Osteocyte (in vitro differentiated cells): ENCODE results near the gene CFL1. TPM values are rescaled to one million over a fixed set of nuclear protein-coding genes. Genes with fewer than 3 reads are reported as not detected.

ENCODE experiments used
- DNase-seq: peaks from one replicate; pipeline ENCODE4 v3.0.0; 2021; ENCODE audit warnings: mixed read lengths; ENCODE audit not compliant: unreplicated experiment; ENCODE audit errors: extremely low spot score
- H3K27ac Mint-ChIP-seq: one replicate; pipeline ENCODE4 v1.8.0; 2021; ENCODE audit warnings: mild to moderate bottlenecking, mixed read lengths; ENCODE audit not compliant: unreplicated experiment
- H3K27me3 Mint-ChIP-seq: one replicate; pipeline ENCODE4 v1.8.0; 2021; ENCODE audit warnings: mixed read lengths; ENCODE audit not compliant: unreplicated experiment
- H3K36me3 Mint-ChIP-seq: one replicate; pipeline ENCODE4 v1.8.0; 2021; ENCODE audit warnings: mixed read lengths; ENCODE audit not compliant: unreplicated experiment
- H3K4me1 Mint-ChIP-seq: one replicate; pipeline ENCODE4 v1.8.0; 2021; ENCODE audit warnings: mixed read lengths; ENCODE audit not compliant: unreplicated experiment
- H3K4me3 Mint-ChIP-seq: one replicate; pipeline ENCODE4 v1.8.0; 2021; ENCODE audit warnings: mild to moderate bottlenecking, moderate library complexity, mixed read lengths; ENCODE audit not compliant: unreplicated experiment
- H3K9me3 Mint-ChIP-seq: one replicate; pipeline ENCODE4 v1.8.0; 2021; ENCODE audit warnings: mixed read lengths; ENCODE audit not compliant: unreplicated experiment
- total RNA-seq: library from RNA; stranded (reverse); gene quantifications from 2 replicates; pipeline ENCODE4 v1.2.1, GENCODE V29; 2021
- TF ChIP-seq, protein P1 (sequence below): fragments of 200-600 bp; sonication (generic); IDR thresholded peaks from 2 replicates; pipeline ENCODE4 v1.5.0; 2021; ENCODE audit warnings: antibody characterized with exemption, mild to moderate bottlenecking, moderate library complexity

Gene CFL1
- total RNA-seq, 1 donor from 2014 or later = 946 TPM

DNA sequence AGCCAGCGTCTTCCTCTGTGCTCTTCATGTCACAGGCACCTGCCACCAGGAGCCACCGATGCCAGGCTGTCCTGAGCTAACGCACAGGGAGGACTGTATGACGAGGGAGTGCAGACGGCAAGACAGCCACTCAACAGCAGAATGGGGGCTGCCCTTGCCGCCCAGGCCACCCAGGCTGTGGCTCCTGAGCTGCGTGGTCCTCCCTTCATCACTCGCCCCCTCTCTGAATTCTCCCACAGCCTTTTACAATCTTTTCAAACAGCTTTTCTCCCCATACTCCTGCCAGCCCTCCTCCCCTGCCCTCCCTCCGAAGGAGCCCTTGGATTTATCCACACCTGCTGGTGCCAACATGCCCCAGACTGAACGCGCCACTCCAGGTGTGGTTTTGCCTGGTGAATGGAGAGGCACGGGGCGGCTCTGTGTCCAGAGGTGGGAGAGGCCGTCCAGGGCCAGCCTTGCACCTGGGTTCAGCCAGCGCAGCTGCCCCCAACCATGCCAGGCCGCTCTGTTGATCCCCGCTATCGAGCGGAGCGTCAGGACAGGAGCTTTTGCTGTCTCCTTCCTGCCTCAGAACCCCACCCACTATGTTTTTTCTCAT is 49.1 kb downstream of the CFL1 start:
- no peak for DNase-seq
- Mint-ChIP-seq H3K36me3 (no peaks in the 10 kb centered on the region), H3K4me3 (no peak overlapping the region), H3K27me3 (peaks cover 21% of the 10 kb centered on the region), H3K4me1 (no peaks in the 10 kb centered on the region), H3K9me3 (no peaks in the 10 kb centered on the region), H3K27ac (no peak overlapping the region)
- TF ChIP-seq, protein P1, sequence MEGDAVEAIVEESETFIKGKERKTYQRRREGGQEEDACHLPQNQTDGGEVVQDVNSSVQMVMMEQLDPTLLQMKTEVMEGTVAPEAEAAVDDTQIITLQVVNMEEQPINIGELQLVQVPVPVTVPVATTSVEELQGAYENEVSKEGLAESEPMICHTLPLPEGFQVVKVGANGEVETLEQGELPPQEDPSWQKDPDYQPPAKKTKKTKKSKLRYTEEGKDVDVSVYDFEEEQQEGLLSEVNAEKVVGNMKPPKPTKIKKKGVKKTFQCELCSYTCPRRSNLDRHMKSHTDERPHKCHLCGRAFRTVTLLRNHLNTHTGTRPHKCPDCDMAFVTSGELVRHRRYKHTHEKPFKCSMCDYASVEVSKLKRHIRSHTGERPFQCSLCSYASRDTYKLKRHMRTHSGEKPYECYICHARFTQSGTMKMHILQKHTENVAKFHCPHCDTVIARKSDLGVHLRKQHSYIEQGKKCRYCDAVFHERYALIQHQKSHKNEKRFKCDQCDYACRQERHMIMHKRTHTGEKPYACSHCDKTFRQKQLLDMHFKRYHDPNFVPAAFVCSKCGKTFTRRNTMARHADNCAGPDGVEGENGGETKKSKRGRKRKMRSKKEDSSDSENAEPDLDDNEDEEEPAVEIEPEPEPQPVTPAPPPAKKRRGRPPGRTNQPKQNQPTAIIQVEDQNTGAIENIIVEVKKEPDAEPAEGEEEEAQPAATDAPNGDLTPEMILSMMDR = no peak

DNA sequence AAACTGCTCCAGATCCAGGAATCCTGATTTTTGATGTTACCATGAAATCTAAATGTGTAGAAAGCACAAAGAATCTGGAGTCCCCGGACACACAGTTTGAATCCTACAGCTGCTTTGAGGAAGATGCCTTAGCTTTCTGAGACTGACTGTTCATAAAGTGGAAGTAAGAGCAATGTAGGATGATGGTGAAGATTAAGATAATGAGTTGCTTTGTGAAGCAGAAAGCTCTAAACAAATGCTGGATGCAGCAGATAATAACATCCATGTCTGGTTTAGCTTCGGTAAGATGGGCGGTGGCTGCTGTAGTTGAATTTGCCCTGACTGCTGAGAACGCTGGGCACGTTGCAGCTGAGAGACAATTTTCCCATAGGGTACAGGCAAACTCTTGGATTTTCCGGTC is 51.0 kb downstream of the CFL1 start:
- Mint-ChIP-seq H3K4me1 (no peaks in the 10 kb centered on the region), H3K36me3 (no peaks in the 10 kb centered on the region), H3K4me3 (no peak overlapping the region), H3K27me3 (peaks cover 35% of the 10 kb centered on the region), H3K27ac (no peak overlapping the region), H3K9me3 (no peaks in the 10 kb centered on the region)
- TF ChIP-seq, protein P1 = no peak
- no peak for DNase-seq

Other genes with a start within 250 kb of the CFL1 start
- gene MAP3K11, start 244.0 kb downstream of the CFL1 start, total RNA-seq = 43.5 and 44.7 TPM in 2 replicates
- 47.7 and 49.8 TPM in 2 replicates for gene PCNX3, start 242.4 kb downstream of the CFL1 start, total RNA-seq
- 31.2 and 34.7 TPM in 2 replicates for gene SIPA1, start 220.1 kb downstream of the CFL1 start, total RNA-seq
- gene RELA, start 195.3 kb downstream of the CFL1 start, total RNA-seq = 77.4 and 79.7 TPM in 2 replicates
- gene KAT5, start 145.9 kb downstream of the CFL1 start, total RNA-seq = 60.4 and 66.5 TPM in 2 replicates
- gene RNASEH2C, start 137.4 kb downstream of the CFL1 start, total RNA-seq = 54.2 and 55.6 TPM in 2 replicates
- gene AP5B1, start 77.2 kb downstream of the CFL1 start, total RNA-seq = 19.0 and 21.0 TPM in 2 replicates
- gene OVOL1, start 71.1 kb downstream of the CFL1 start, total RNA-seq = not detected in 2 replicates
- gene SNX32, start 24.2 kb downstream of the CFL1 start, total RNA-seq = 4.0 and 4.1 TPM in 2 replicates
- 63.7 and 68.5 TPM in 2 replicates for gene MUS81, start 2.3 kb upstream of the CFL1 start, total RNA-seq
- 130 and 131 TPM in 2 replicates for gene EFEMP2, start 14.6 kb upstream of the CFL1 start, total RNA-seq
- gene CTSW, start 21.7 kb upstream of the CFL1 start, total RNA-seq = not detected in 2 replicates
- gene FIBP, start 30.3 kb upstream of the CFL1 start, total RNA-seq = 92.4 and 92.8 TPM in 2 replicates
- gene CCDC85B, start 32.5 kb upstream of the CFL1 start, total RNA-seq = 35.2 and 39.0 TPM in 2 replicates
- gene FOSL1, start 42.2 kb upstream of the CFL1 start, total RNA-seq = 37.2 and 38.0 TPM in 2 replicates
- gene C11orf68, start 60.9 kb upstream of the CFL1 start, total RNA-seq = 81.2 and 83.5 TPM in 2 replicates
- gene DRAP1, start 61.2 kb upstream of the CFL1 start, total RNA-seq = 106 and 107 TPM in 2 replicates
- not detected in 2 replicates for gene TSGA10IP, start 87.3 kb upstream of the CFL1 start, total RNA-seq
- 45.5 and 55.9 TPM in 2 replicates for gene SART1, start 103.6 kb upstream of the CFL1 start, total RNA-seq
- 34.6 and 38.1 TPM in 2 replicates for gene EIF1AD, start 144.0 kb upstream of the CFL1 start, total RNA-seq
- 207 and 216 TPM in 2 replicates for gene BANF1, start 144.3 kb upstream of the CFL1 start, total RNA-seq
- not detected in 2 replicates for gene CST6, start 153.8 kb upstream of the CFL1 start, total RNA-seq
- gene CATSPER1, start 168.3 kb upstream of the CFL1 start, total RNA-seq = 0.54 and 1.1 TPM in 2 replicates
- gene GAL3ST3, start 191.0 kb upstream of the CFL1 start, total RNA-seq = 0.71 and 0.94 TPM in 2 replicates
- 193 and 198 TPM in 2 replicates for gene SF3B2, start 194.2 kb upstream of the CFL1 start, total RNA-seq
- gene PACS1, start 212.1 kb upstream of the CFL1 start, total RNA-seq = 83.8 and 84.9 TPM in 2 replicates